GM21576 (cell line): Measurements from ENCODE around the gene CSRNP2.
"Not testable (repeated sequence)": the region's sequence is repeated elsewhere in the genome, so short reads cannot be mapped to it uniquely, and the experiment has no call there.

Experiments
- ATAC-seq: cut with Tn5 transposase; IDR thresholded peaks from one replicate; pipeline ENCODE4 v1.9.1; 2021; ENCODE audit warnings: mild to moderate bottlenecking, moderate library complexity; ENCODE audit not compliant: unreplicated experiment

The CSRNP2 gene

GRCh38 chr12:51028126-51028812, 55.1 kb downstream of the CSRNP2 start:
- no peak for ATAC-seq

GRCh38 chr12:51027342-51027835, 56.0 kb downstream of the CSRNP2 start:
- ATAC-seq, result no peak

- peak; percentile 86 for ATAC-seq
Observed at GRCh38 chr12:51025836-51026638, 57.4 kb downstream of the CSRNP2 start, which contains the start of gene SLC11A2. SLC11A2 (minus strand) TSS chr12:51026384; CDS start chr12:51010728, 15,656 bp downstream.

DNA sequence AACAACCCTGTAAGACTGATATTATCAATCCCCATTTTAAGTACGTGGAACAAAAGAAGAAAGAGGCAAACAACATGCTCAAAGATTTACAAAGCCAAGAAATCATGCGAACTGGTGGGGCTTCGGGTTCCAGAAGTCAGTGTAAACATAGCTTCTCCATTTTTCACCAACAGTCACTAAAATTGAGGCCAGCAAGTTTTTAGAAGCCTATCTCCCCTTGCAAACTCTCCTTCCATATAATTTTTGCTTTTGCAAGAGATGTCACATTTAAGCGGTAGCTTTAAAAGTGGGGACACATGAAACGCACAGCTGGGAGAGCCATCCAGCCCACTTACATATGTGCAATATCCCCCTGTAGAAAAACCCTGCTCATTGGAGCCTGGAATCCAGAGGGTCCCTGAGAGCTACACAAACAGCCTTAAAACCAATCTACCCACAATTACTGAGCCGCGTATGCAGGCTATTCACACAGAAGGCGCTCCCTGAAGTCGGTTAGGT, 58.0 kb downstream of the CSRNP2 start:
- no peak for ATAC-seq

GRCh38 chr12:51023625-51024382, 59.6 kb downstream of the CSRNP2 start:
- ATAC-seq, result no peak

GRCh38 chr12:51021694-51022093, 61.7 kb downstream of the CSRNP2 start:
- ATAC-seq, result no peak

DNA sequence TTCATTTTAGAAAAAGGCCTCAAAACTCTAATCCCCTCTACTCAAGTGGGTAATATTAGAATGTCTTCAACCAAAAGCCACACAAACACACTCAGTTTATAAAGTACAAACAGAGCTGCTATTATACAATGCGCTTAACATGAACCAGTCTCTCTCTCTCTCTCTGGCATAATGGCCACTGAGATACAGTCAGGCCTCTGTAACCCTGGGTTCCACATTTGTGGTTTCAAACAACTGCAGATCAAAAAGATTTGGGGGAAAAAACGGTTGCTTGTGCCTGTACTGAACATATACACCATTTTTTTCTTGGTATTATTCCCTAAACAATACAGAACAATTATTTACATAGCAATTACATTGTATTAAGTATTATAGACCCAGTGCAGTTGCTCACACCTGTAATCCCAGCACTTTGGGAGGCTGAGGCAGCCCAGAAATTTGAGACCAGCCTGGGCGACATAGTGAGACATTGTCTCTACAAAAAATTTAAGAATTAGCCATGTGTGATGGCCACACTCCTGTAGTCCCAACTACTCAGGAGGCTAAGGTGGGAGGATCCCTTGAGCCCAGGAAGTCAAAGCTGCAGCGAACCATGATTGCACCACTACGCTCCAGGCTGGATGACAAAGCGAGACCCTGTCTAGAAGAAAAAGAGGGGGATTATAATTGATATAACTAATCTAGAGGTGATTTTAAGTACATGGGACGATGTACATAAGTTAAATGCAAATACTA, 62.8 kb downstream of the CSRNP2 start:
- ATAC-seq, result no peak

DNA sequence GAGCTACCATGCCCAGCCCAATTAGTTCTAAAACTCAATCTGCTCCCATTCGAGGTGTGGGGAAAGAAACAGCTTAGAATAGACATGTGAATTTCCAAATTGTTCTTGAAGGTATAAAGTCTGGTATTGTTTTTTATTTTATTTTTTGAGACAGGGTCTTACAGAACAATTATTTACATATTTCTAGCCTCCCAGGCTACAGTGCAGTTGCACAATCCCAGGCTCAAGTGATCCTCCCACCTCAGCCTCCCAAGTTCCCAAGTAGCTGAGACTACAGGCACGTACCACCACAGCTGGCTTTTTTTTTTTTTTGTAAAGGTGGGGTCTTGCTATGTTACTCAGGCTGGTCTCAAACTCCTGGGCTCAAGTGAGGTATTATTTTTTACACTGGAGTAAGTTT, 63.5 kb downstream of the CSRNP2 start:
- ATAC-seq, result no peak

- ATAC-seq, result no peak
Observed at GRCh38 chr12:51018956-51019355, 64.4 kb downstream of the CSRNP2 start.

GRCh38 chr12:51017452-51017851, 65.9 kb downstream of the CSRNP2 start:
- no peak for ATAC-seq

DNA sequence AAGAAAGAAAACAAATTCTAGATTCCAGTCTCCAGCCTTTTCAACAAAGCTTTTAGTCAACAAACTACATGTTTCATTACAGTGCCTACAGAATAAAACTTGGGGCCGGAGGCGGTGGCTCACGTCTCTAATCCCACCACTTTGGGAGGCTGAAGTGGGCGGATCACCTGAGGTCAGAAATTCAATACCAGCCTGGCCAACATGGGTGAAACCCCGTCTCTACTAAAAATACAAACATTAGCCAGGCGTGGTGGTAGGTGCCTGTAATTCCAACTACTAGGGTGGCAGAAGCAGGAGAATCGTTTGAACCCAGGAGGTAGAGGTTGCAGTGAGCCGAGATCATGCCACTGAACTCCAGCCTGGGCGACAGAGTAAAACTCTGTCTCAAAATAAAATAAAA, 68.9 kb downstream of the CSRNP2 start:
- not testable (repeated sequence) for ATAC-seq

DNA sequence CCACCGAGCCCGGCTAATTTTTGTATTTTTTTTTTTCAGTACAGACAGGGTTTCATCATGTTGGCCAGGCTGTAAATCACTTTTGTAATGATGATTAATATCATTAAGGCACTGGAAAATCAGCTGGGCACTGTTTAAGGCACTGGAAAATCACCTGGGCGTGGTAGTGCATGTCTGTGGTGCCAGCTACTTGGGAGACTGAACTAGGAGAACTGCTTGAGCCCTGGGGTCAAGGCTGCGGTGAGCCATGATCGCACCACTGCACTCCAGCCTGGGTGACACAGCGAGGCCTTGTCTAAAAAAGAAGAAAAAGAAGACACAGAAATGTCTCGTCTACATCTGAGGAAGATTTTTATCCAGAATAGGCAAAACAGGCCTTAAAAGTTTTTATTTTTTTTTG, 70.0 kb downstream of the CSRNP2 start:
- no peak for ATAC-seq

- ATAC-seq, result no peak
Observed at GRCh38 chr12:51012570-51013236, 70.7 kb downstream of the CSRNP2 start.

DNA sequence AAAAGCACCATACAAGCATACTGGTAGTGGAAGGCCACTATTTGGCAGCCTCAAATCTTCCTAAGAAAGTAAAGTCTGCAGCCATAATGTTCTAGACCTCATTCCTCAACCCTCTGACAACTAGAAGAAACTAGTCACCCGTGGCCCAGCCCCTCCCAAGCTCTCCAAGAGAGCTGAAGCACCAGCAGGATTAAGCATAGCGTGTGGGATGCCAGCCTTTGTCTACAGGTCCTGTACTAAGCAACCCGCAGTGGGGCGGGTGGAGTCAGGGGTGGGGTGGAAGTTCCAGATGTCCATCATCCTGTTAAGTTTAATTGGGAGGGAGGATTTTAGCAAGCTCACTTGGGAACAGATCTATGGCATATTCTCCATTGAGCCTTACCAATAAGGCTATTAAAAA, 71.4 kb downstream of the CSRNP2 start:
- no peak for ATAC-seq
